Measurements from ENCODE around the gene ABHD12B.
"Not testable (repeated sequence)": the region's sequence is repeated elsewhere in the genome, so short reads cannot be mapped to it uniquely, and the experiment has no call there.

The ABHD12B gene

DNA sequence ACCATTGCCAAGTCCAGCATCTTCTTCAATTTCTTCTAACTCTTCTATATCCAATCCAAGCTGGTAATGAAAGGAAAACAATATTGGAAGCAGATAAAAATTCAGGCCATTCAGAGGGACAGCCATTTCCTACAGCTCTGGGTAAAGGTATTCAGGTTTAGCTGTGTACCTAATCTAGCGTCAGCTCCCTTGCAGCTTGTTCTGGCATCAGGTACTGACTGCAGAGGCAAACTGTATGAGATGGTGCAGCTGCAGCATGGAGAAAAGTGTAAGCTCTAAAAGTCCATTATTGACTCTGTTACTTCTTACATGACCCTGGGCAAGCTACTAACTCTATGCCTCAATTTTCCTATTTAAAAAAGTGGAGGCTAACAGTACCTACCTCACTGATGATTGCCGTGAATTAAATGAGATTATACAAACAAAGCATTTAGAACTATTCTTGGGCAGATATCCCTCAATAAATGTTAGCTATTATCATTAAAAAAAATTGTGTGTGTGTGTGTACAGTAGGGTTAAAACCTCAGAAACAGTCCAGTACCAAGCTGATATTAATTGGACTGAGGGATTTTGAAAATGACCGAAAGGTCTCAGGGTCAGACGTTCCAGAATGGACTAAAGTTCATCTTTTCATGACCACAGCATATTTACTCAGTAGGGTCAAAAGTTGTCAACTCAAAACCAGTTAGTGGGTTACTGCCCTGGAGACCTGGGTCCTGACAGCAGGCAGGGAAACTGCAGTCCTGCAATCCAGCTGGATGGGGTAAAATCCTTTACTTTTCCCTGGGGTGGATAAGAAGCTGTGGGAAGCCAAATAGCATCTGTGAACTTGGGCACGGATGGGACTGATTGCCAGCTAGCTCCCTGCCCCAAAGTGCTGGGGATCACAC is 63.5 kb downstream of the ABHD12B start:
- TF ChIP-seq, protein P1, sequence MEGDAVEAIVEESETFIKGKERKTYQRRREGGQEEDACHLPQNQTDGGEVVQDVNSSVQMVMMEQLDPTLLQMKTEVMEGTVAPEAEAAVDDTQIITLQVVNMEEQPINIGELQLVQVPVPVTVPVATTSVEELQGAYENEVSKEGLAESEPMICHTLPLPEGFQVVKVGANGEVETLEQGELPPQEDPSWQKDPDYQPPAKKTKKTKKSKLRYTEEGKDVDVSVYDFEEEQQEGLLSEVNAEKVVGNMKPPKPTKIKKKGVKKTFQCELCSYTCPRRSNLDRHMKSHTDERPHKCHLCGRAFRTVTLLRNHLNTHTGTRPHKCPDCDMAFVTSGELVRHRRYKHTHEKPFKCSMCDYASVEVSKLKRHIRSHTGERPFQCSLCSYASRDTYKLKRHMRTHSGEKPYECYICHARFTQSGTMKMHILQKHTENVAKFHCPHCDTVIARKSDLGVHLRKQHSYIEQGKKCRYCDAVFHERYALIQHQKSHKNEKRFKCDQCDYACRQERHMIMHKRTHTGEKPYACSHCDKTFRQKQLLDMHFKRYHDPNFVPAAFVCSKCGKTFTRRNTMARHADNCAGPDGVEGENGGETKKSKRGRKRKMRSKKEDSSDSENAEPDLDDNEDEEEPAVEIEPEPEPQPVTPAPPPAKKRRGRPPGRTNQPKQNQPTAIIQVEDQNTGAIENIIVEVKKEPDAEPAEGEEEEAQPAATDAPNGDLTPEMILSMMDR (IDR thresholded peaks at IDR 0.05; ENCODE audit: low read depth, low read length, missing control alignments): no peak
- DNase-seq (ENCODE audit: low read depth): no peak
- H3K4me3 ChIP-seq (ENCODE audit: low read depth, low read length): no peak overlapping the region

DNA sequence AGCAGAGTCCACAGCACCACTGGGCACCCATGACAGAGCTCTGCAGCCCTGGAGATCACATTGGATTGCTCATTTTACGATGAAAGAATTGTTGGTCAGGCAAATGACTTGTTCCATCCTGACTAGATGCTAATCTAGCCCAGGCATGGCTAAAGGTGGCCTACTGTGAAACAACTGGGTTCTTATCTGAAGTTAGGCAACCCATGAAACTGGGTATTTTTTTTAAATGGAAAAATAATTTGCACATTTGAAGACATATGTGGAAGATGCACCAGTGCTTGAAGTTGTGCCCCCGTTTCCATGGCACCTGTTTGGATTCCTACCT is 64.1 kb downstream of the ABHD12B start:
- TF ChIP-seq, protein P1 (IDR thresholded peaks at IDR 0.05; ENCODE audit: low read depth, low read length, missing control alignments): no peak
- H3K4me3 ChIP-seq (ENCODE audit: low read depth, low read length): no peak overlapping the region
- DNase-seq (ENCODE audit: low read depth): no peak

DNA sequence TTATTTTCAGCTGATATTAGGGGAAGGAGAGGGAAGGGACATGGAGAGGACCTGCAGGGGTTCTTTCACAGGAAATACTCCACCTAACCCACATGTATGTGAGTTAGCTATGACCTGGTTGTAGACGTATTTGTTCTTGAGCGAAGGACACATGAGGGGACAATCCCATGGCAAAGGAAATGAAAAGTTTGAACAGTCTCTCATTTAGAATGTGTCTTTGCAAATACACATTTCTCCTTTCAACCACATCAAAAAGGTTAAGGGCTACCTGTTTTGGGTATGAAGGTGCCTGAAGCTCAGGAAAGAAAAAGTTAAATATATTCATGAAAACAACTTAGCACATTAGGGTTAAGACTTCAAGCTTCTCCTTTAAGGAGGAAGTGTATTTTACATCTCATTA is 65.0 kb downstream of the ABHD12B start:
- DNase-seq (ENCODE audit: low read depth): no peak
- H3K4me3 ChIP-seq (ENCODE audit: low read depth, low read length): no peak overlapping the region
- TF ChIP-seq, protein P1 (IDR thresholded peaks at IDR 0.05; ENCODE audit: low read depth, low read length, missing control alignments): no peak

DNA sequence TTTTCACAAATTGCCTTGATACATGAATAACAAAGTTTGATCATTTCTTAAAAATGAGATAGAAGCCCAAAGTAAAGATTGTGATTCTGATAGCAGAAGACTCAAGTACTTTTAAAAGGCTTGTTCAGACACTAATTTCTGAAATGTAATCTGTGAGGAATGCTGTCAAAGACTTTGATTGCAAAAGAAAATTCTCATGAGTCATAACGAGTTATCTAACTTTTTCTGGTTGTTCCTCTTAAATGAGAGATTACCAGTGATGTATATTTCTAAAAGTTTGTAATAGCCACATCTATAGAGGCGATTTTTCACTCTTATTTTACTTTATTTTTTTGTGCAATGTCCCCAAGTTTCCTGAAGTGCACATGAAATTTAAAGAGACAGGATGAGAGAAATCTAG is 65.5 kb downstream of the ABHD12B start:
- TF ChIP-seq, protein P1 (IDR thresholded peaks at IDR 0.05; ENCODE audit: low read depth, low read length, missing control alignments): no peak
- H3K4me3 ChIP-seq (ENCODE audit: low read depth, low read length): no peak overlapping the region
- DNase-seq (ENCODE audit: low read depth): no peak

DNA sequence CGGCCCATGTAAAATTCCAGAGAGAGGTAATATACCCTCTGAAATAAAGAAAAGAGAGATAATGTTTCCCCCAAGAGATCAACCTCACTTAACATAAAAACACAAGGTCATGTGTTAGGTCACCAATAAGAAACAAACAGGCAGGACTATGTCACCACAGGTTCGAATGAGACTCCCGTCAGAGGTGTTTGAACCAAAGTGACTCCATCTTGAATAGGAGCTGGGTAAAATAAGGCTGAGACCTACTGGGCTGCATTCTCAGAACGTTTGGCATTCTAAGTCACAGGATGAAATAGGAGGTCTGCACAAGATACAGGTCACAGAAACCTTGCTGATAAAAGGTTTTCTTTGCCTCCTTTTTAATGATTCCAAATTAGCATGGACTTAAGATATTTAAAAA is 65.9 kb downstream of the ABHD12B start:
- TF ChIP-seq, protein P1 (IDR thresholded peaks at IDR 0.05; ENCODE audit: low read depth, low read length, missing control alignments): no peak
- H3K4me3 ChIP-seq (ENCODE audit: low read depth, low read length): no peak overlapping the region
- DNase-seq (ENCODE audit: low read depth): no peak

DNA sequence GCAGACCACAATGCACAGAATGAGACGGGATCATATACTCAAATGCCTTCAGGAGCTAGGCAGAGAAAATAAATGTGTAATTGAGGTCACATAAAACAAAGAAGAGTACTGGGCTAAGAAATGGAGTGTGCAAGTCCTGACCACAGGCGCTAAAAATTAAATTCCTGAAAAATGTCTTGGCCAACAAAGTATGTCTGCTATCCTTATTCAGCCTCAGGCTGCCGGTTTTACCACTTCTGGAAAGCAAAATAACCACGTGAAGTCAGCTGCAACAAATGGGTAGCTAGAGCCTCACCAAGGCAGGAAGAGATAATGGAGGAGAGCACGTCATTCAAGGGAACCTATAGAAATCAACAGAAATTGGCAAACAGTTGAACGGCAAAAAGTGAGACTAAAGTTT is 69.3 kb downstream of the ABHD12B start:
- DNase-seq (ENCODE audit: low read depth): no peak
- TF ChIP-seq, protein P1 (IDR thresholded peaks at IDR 0.05; ENCODE audit: low read depth, low read length, missing control alignments): no peak
- H3K4me3 ChIP-seq (ENCODE audit: low read depth, low read length): no peak overlapping the region

DNA sequence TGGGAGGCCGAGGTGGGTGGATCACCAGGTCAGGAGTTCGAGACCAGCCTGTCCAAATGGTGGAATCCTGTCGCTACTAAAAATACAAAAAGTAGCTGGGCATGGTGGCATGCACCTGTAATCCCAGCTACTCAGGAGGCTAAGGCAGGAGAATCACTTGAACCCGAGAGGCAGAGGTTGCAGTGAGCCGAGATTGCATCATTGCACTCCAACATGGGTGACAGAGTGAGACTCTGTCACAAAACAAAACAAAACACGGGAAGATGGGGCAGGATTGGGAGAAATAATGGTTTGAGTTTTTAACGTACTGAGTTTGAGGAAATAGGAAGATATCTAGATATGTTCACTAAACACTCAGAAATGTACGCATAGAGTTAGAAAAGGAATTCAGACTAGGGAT is 69.8 kb downstream of the ABHD12B start:
- DNase-seq (ENCODE audit: low read depth); H3K4me3 ChIP-seq (ENCODE audit: low read depth, low read length): not testable (repeated sequence)
